Measurements from ENCODE around the gene PCDH18.

Gene PCDH18, protein sequence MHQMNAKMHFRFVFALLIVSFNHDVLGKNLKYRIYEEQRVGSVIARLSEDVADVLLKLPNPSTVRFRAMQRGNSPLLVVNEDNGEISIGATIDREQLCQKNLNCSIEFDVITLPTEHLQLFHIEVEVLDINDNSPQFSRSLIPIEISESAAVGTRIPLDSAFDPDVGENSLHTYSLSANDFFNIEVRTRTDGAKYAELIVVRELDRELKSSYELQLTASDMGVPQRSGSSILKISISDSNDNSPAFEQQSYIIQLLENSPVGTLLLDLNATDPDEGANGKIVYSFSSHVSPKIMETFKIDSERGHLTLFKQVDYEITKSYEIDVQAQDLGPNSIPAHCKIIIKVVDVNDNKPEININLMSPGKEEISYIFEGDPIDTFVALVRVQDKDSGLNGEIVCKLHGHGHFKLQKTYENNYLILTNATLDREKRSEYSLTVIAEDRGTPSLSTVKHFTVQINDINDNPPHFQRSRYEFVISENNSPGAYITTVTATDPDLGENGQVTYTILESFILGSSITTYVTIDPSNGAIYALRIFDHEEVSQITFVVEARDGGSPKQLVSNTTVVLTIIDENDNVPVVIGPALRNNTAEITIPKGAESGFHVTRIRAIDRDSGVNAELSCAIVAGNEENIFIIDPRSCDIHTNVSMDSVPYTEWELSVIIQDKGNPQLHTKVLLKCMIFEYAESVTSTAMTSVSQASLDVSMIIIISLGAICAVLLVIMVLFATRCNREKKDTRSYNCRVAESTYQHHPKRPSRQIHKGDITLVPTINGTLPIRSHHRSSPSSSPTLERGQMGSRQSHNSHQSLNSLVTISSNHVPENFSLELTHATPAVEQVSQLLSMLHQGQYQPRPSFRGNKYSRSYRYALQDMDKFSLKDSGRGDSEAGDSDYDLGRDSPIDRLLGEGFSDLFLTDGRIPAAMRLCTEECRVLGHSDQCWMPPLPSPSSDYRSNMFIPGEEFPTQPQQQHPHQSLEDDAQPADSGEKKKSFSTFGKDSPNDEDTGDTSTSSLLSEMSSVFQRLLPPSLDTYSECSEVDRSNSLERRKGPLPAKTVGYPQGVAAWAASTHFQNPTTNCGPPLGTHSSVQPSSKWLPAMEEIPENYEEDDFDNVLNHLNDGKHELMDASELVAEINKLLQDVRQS

DNA sequence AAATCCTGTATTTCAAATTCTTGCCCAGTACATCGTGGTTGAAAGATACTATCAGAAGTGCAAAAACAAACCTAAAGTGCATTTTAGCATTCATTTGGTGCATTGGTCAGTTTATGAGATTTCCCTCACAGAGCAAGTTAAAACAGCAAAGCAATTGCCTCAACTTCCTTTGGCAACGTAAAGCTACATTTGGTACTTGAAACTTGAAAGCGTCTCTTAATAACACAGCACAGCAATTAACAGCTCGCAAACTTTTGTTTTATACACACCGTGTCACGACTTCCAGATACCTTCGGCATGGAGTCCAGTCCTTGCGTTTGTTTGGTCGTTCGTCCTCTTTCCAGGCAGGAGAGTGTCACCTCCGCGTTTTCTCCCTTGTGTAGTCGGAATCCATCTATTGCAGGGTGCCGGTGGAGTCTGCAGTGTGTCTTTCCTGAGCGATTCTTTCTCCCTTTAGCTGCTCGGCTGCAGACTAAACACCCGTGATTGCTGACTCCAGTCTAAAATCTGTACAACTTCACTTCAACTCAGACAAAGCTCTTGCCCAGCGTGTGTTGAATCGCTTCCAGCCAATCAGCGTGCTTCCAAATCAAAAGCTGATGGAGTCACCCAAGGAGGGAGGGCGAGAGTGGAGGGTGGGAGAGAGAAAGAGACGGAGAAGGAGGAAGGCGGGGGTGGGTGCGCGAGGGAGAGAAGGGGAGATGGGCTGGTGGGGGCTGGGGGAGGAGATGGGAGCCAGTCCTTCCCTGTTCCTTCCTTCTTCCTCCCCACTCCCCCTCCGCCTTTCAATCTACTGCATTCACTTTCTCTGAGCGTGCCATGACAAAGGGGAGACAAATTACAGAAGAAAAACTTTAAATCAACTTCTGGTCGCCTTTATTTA lies at the start of gene PCDH18:
PCDH18 (minus strand) TSS at position 509 of the 883 bp plus-strand sequence; CDS start at position 103, 406 bp downstream.
- TF ChIP-seq, protein P1, sequence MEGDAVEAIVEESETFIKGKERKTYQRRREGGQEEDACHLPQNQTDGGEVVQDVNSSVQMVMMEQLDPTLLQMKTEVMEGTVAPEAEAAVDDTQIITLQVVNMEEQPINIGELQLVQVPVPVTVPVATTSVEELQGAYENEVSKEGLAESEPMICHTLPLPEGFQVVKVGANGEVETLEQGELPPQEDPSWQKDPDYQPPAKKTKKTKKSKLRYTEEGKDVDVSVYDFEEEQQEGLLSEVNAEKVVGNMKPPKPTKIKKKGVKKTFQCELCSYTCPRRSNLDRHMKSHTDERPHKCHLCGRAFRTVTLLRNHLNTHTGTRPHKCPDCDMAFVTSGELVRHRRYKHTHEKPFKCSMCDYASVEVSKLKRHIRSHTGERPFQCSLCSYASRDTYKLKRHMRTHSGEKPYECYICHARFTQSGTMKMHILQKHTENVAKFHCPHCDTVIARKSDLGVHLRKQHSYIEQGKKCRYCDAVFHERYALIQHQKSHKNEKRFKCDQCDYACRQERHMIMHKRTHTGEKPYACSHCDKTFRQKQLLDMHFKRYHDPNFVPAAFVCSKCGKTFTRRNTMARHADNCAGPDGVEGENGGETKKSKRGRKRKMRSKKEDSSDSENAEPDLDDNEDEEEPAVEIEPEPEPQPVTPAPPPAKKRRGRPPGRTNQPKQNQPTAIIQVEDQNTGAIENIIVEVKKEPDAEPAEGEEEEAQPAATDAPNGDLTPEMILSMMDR (IDR thresholded peaks at IDR 0.05; ENCODE audit: control insufficient read depth, insufficient read depth, low read depth, low read length, missing control alignments) = no peak
- H3K4me3 ChIP-seq (ENCODE audit: control insufficient read depth, low read depth, low read length) = peak within 1 kb of the TSS; percentile 66
- DNase-seq (ENCODE audit: low read depth) = peak; percentile 92

DNA sequence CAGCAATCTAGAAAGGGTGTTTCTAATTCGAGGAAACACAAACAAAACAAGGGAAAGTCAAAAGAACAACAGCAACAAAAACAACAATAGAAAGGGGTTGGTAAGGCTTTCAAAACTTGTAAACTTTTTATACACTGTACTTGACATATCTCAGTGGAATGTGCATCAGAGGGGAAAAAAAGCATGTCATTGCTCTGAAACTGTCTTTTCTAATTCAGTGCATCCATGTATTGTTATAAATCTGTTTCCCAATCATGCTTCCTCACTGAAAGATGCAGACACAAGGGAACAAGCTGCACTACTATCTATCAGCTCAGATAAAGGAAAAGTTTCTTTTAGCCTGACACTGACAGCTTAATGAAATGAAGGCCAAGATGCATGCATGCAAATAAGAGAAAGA lies 44.2 kb upstream of the PCDH18 start:
- peak; percentile 11 for DNase-seq (ENCODE audit: low read depth)
- no peak overlapping the region for H3K4me3 ChIP-seq (ENCODE audit: control insufficient read depth, low read depth, low read length)
- TF ChIP-seq, protein P1 (IDR thresholded peaks at IDR 0.05; ENCODE audit: control insufficient read depth, insufficient read depth, low read depth, low read length, missing control alignments) = no peak

DNA sequence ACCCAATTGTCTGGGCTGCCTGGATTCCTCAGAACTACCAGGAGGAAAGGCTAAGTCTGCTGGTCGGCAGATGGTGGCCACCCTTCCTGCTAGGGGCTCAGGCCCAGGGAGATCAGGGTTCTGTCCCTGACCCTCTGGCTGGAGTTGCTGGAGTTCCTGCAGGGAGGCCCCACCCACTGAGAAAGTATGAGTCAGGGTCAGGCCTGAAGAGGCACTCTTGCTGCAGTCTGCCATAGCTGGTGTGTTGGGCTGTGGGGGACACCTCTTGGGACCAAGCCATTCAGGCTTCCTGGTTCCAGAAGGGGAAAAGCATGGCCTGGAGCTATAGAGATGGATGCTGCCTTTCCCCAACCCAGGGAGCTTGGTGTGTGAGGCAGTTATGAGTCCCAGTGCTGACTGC lies 40.4 kb upstream of the PCDH18 start:
- H3K4me3 ChIP-seq (ENCODE audit: control insufficient read depth, low read depth, low read length) = no peak overlapping the region
- TF ChIP-seq, protein P1 (IDR thresholded peaks at IDR 0.05; ENCODE audit: control insufficient read depth, insufficient read depth, low read depth, low read length, missing control alignments) = no peak
- no peak for DNase-seq (ENCODE audit: low read depth)

DNA sequence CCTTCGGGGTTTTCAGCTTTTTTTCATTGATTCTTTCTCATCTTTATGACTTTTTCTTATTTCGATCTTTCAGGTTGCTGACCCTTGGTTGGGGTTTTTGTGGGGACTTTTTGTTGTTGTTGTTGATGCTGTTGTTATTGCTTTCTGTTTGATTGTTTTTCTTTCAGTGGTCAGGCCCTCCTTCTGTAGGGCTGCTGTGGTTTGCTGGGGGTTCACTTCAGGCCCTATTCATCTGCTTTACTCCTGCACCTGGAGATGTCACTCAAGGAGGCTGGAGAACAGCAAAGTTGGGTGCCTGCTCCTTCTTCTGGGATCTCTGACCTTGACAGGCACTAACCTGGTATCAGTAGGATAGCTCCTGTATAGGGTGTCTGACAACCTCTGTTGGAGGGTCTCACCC lies 39.9 kb upstream of the PCDH18 start:
- TF ChIP-seq, protein P1 (IDR thresholded peaks at IDR 0.05; ENCODE audit: control insufficient read depth, insufficient read depth, low read depth, low read length, missing control alignments) = no peak
- no peak for DNase-seq (ENCODE audit: low read depth)
- no peak overlapping the region for H3K4me3 ChIP-seq (ENCODE audit: control insufficient read depth, low read depth, low read length)

DNA sequence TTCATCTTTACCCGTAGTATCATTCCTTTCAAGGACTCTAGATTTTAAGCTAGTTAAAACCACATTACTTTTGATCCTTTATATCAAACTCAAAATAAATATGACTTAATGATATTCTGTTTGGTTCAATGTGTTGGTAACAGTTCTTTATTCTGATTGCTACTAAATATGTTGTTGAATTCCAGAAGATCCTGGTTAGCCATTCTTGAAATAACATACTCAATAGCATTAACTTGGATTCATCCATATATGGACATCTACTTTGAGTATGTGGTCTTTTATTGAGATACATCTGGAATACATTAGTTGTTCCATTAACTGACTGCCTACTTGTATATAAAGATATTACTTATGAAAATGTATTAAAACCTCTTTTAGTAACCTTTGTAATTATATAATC lies 27.5 kb upstream of the PCDH18 start:
- DNase-seq (ENCODE audit: low read depth) = no peak
- H3K4me3 ChIP-seq (ENCODE audit: control insufficient read depth, low read depth, low read length) = no peak overlapping the region

More for the DNA sequence above, 27.5 kb upstream of the PCDH18 start:
- TF ChIP-seq, protein P1 (IDR thresholded peaks at IDR 0.05; ENCODE audit: control insufficient read depth, insufficient read depth, low read depth, low read length, missing control alignments) = no peak
